ENCODE results near the gene WWOX. TPM values are rescaled to one million over a fixed set of nuclear protein-coding genes. Genes with fewer than 3 reads are reported as not detected.

Gene WWOX
- total and polyA plus RNA-seq, 7 donors: 7.1 to 46.8 (median 16.1) TPM

- Histone ChIP-seq H3K27ac (no peak overlapping the region), H3K4me1 (peaks cover 0 to 23% (median 7%) of the 10 kb centered on the region in 4 donors), H3K27me3 (no peaks in the 10 kb centered on the region), H3K9me3 (no peaks in the 10 kb centered on the region), H3K4me3 (no peak overlapping the region), H3K36me3 (no peaks in the 10 kb centered on the region)
- no peak for DNase-seq
- TF ChIP-seq CTCF (IDR thresholded peaks at IDR 0.05) (no peak), POLR2AphosphoS5 (IDR thresholded peaks at IDR 0.05) (no peak), POLR2A (IDR thresholded peaks at IDR 0.05) (no peak), EP300 (IDR thresholded peaks at IDR 0.05) (no peak)
- 92 to 93% methylated on average over 17 of the region's 17 CpGs for WGBS, 2 donors
- intact Hi-C loops (cut with DNase I): no loop called here
These were observed 573.5 kb downstream of the WWOX start for GRCh38 chr16:78672779-78673556.

- no peak overlapping the region for H3K27ac ChIP-seq
- no peak for TF ChIP-seq POLR2A (IDR thresholded peaks at IDR 0.05)
- no peak for TF ChIP-seq POLR2AphosphoS5 (IDR thresholded peaks at IDR 0.05)
- TF ChIP-seq CTCF (IDR thresholded peaks at IDR 0.05): no peak
- TF ChIP-seq EP300 (IDR thresholded peaks at IDR 0.05): no peak
- 82 to 92% methylated on average over 5 of the region's 5 CpGs for WGBS, 2 donors
These were observed 574.4 kb downstream of the WWOX start for GRCh38 chr16:78673884-78674283.

GRCh38 chr16:78675312-78675711 is 575.9 kb downstream of the WWOX start:
- Histone ChIP-seq H3K36me3 (no peaks in the 10 kb centered on the region), H3K27ac (peak overlapping the region in 1 of 4 donors; percentile 20), H3K27me3 (no peaks in the 10 kb centered on the region), H3K9me3 (no peaks in the 10 kb centered on the region), H3K4me1 (peaks cover 0 to 23% (median 7%) of the 10 kb centered on the region in 4 donors), H3K4me3 (no peak overlapping the region)
- no peak for DNase-seq
- WGBS, 2 donors: 45 to 70% methylated on average over 6 of the region's 6 CpGs
- intact Hi-C loops (cut with DNase I): no loop called here
- no peak for TF ChIP-seq CTCF (IDR thresholded peaks at IDR 0.05)
- TF ChIP-seq EP300 (IDR thresholded peaks at IDR 0.05): peak in 2 of 4 donors; percentile 5 to 68
- TF ChIP-seq POLR2AphosphoS5 (IDR thresholded peaks at IDR 0.05): peak in 3 of 4 donors; percentile 17 to 68 (median 66)
- TF ChIP-seq POLR2A (IDR thresholded peaks at IDR 0.05): no peak

More at GRCh38 chr16:78673884-78674283, 574.4 kb downstream of the WWOX start:
- Histone ChIP-seq H3K27me3 (no peaks in the 10 kb centered on the region), H3K4me1 (peaks cover 0 to 23% (median 7%) of the 10 kb centered on the region in 4 donors), H3K4me3 (no peak overlapping the region), H3K36me3 (no peaks in the 10 kb centered on the region), H3K9me3 (no peaks in the 10 kb centered on the region)
- no peak for DNase-seq
- intact Hi-C loops (cut with DNase I): no loop called here

- peaks cover 0 to 21% (median 3%) of the 10 kb centered on the region in 4 donors for H3K4me1 ChIP-seq
- no peaks in the 10 kb centered on the region for H3K9me3 ChIP-seq
- no peaks in the 10 kb centered on the region for H3K27me3 ChIP-seq
- no peak for DNase-seq
- H3K4me3 ChIP-seq: no peak overlapping the region
- no peak overlapping the region for H3K27ac ChIP-seq
- WGBS, 2 donors: 87 to 88% methylated on average over 9 of the region's 9 CpGs
- TF ChIP-seq CTCF (IDR thresholded peaks at IDR 0.05) (no peak), EP300 (IDR thresholded peaks at IDR 0.05) (no peak), POLR2A (IDR thresholded peaks at IDR 0.05) (no peak)
- intact Hi-C loops (cut with DNase I): no loop called here
- no peaks in the 10 kb centered on the region for H3K36me3 ChIP-seq
These were observed 576.7 kb downstream of the WWOX start for GRCh38 chr16:78675951-78676792.
